NCI-H1105 treated with DMSO at 0.1 percent for 48 hours (cell line): ENCODE measurements around the gene RAB30.
"Not testable (repeated sequence)": the region's sequence is repeated elsewhere in the genome, so short reads cannot be mapped to it uniquely, and the experiment has no call there.

ENCODE experiments used
- DNase-seq: peaks from one replicate; lab custom pipeline; 2025; lab: John Stamatoyannopoulos, UW

Gene RAB30

DNA sequence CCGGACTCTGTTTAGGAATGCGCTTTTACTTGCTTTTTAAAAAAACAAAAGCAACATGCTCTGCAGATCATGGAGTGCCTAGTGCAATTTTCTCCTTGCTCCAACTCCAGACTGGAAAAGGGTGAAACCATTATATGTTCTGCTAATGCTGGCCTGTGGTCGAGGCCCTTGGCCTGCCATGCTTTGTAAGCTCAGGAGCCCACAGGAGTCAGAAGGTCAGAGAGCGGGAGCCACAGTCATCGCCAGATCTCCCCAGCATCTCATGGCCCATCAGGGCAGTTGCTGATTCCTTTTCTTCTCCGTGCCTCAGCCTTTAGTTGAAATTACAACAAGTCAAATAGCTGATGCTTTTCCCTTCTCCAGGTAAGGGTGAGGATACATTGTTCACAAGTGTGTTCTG, 89.8 kb downstream of the RAB30 start:
- DNase-seq: no peak

DNA sequence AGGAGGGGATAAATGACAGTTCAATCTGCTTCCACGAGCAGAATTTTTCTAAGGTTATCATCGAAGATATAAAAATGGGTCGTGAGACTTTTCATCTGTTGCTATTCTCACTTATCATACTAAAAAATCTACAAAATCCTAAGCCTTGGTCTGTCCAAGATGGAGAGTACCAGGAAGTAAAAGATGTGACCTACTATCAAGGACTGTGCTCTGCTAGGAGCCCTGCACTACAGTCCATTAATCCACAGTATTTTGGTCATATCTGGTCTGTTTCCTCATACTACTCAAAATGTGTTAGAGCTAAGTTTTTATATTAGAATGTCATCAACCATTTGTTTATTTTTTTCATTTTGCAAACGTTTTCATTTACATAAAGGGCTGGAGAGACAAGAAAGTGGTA, 90.8 kb downstream of the RAB30 start:
- DNase-seq: no peak

DNA sequence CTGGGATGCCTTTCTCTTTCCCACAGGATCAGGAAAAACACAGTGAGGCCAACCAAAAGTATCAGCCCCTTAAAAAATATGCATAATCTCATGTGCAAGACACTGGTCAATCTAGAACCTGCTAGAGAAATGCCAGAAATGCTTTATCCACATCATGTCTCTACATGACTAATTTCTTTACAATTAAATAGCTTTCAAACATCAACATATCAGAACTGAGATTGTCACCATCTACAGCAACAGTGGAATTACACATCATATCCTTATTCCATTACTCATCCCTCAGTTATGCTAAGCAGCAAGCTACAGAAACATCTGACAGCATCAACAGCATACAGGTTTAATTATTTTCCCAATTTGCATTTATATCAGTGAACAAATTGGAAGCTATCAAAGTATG, 91.4 kb downstream of the RAB30 start:
- no peak for DNase-seq

DNA sequence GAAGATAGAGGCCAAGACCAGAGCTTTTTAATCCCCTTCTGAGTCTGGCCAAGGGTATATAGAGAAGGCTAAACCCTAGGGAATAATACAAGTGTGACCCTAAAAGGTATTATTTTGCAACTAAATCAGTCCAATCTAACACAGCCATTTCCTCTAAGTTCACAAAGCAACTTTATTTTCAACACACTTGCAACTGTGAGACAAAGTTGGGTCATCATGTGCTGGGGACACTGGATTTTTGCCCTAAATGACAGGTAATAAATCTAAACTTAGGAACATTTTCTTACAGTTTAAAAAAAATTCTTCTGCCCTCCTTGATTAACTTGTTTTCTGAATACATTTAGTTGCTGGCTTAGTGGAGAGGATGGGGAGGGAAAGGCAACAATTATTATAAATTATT, 91.9 kb downstream of the RAB30 start:
- no peak for DNase-seq

DNA sequence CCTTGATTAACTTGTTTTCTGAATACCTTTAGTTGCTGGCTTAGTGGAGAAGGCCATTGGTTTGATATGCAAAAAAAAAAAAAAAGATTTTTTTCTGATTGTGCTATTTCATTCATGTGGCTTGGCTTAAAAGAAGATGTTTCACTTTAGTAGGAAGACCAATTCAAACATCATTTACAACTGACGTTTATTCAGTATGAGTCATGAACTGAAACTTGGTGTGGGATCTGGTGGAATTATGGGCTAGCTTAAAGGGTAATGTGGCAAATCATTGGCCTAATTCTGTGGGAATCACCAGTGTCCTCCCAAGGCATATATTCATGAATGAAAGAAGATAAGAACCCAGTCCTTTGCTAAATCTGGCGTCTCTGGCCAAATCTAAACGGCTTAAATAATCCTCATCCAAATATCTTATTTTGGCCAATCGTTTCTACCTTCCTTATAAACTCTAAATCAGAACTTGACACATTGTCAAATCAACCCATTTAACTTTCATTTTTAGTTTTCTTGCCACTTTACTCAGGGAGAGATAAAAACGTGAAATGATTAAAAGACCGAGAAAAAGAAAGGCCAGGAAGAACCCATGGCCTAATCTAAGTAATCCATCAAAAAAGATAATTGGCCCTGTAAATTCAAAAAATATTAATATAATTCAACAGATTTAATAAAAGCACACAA, 93.1 kb downstream of the RAB30 start:
- DNase-seq: no peak

DNA sequence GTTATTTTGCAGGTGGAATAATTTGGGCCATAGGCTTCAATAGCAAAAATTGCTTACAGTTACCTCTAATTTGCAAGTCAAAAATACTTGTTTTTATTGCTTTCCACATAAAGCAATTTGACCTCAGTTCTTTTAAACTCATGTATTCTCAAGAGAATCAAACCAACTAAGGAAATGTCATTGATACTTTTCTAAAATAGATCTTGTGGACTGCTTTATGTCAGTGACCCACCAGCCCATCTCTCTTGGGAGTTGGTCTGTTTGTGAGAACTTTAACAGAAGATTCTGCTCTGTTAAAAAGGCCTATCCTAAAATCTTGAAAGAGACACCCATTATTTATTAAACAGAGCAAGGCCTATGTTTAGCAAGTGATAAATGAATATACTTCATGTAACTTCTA, 94.9 kb downstream of the RAB30 start:
- no peak for DNase-seq

DNA sequence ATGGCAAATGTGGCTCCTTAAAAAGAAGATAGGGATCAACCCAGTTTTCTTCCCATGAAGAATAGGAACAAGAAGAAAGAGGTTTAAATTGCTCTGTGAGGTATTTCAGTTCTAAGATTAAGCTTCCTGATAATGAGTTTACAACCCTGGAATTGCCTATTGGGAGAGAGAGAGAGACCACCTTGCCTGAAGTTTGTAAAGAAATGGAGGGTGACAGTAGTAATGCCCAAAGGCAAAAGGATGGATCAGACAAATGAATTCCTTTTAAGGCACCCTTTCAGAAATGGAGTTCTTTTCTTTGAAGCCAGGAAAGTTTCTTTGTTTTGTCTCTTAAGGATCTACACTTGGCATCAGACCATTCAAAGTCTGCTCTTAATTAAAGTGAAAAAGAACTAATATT, 95.8 kb downstream of the RAB30 start:
- DNase-seq: no peak

DNA sequence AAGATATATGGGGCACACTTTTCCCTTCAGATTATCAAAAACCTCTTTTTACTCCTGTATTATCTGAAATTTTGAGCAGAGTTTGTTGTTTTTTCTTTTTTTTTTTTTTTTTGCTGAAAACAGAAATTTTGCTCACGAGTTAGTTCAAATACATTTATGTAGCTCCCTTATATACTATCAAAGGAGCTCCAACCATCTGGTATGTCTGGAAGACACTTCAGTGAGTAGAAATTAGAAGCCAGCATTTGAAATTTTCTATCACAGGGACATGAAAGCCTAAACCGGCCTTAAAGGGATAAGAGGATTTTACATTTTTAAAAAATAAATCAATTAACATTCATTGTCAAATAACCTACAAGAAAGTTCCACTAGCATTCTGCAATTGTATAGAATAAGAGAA, 96.8 kb downstream of the RAB30 start:
- no peak for DNase-seq

DNA sequence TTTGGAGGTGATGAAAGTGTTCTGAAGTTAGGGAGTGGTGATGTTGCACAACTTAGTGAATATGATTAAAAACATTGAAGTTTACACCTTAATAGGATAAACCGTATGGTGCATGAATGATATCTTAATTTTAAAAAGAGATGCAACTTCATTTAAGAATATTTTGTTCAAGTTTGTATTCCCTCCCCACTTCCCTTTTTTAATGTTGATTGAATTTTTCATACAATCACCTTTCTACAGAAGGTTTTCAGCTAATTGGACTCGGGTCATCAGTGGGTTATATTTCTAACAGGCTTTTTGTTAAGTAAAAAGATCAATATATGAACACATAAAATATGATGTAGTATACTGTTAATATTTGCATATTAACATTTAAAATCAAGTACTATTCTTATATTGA, 97.6 kb downstream of the RAB30 start:
- no peak for DNase-seq

DNA sequence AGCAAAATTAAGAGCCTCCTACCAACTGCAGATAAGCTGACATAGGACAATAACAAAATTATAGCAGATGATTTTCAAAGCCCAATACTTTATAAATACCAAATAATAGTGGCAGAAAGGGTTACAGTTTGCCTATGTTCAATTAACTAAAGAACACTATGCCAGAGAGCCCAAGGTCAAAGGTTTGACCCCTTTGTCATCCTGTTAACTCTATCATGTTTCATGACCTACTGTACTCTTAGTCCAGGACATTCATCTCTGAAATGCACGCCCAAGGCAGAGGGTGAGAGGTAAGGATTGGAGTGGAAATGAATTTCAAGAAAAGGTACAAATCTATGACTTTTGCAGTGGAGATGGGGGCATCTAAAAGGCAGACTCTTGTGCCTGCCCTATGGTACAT, 99.6 kb downstream of the RAB30 start:
- no peak for DNase-seq

DNA sequence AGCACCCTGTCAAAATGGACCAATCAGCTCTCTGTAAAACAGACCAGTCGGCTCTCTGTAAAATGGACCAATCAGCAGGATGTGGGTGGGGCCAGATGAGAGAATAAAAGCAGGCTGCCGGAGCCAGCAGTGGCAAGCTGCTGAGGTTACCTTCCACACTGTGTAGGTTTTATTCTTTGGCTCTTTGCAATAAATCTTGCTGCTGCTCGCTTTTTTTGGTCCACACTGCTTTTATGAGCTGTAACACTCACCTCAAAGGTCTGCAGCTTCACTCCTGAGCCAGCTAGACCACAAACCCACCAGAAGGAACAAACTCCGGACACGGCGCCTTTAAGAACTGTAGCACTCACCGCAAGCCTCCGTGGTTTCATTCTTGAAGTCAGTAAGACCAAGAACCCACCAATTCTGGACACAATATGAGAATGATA, 100.2 kb downstream of the RAB30 start:
- DNase-seq: not testable (repeated sequence)

DNA sequence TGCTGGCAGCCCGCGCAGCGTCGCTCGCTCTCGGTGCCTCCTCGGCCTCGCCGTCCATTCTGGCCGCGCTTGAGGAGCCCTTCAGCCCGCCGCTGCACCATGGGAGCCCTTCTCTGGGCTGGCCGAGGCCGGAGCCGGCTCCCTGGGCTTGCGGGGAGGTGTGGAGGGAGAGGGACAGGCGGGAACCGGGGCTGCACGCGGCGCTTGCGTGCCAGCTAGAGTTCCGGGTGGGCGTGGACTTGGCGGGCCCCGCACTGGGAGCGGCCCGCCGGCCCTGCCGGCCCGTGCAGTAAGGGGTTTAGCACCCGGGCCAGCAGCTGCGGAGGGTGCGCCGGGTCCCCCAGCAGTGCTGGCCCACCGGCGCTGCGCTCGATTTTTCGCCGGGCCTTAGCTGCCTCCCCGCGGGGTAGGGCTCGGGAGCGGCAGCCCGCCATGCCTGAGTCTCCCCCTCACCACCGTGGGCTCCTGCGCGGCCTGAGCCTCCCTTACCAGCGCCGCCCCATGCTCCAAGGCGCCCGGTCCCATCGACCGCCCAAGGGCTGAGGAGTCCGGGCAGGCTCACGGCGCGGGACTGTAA, 101.1 kb downstream of the RAB30 start:
- DNase-seq: not testable (repeated sequence)

DNA sequence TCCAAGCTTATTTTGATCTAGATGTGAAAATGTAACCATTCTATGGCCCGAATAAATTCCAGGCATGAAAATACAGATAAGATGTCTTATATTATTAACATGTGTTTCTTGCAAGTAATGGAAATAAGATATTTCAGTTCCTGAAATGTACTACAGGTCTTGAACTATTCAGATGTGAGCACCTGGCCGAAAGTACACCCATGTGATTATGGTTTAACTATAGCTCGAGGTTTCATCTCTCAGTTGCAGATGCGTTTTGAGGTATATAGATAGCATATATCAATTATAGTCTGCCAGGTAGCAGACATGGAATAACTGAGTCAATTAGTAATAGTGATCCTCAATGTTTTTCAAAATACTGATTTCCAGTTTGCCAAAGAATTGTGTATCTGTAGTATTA, 101.9 kb downstream of the RAB30 start:
- no peak for DNase-seq

DNA sequence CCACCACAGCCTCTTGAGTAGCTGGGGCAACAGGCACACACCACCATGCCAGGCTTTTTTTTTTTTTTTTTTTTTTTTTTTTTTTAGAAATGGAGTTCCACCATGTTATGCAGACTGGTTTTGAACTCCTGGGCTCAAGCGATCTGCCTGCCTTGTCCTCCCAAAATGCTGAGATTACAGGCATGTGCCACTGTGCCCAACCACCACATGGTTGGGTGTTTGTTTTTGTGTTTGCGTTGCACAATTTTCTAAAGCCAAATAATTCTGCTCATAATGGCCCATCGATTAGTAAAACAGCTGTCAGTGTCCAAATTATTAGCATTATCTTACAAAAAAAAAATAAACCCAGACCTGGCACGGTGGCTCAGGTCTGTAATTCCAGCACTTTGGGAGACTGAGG, 104.3 kb downstream of the RAB30 start:
- DNase-seq: no peak

DNA sequence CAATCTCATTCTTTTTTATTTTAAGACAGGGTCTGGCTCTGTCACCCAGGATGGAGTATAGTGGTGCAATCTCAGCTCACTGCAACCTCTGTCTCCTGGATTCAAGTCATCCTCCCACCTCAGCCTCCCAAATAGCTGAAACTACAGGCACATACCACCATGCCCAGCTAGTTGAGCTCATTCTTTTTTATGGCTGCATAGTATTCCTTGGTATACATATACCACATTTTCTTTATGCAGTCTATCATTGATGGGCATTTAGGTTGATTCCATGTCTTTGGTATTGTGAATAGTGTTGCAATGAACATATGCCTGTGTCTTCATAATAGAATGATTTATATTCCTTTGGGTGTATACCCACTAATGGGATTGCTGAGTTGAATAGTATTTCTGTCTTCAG, 109.7 kb downstream of the RAB30 start:
- DNase-seq: not testable (repeated sequence)

DNA sequence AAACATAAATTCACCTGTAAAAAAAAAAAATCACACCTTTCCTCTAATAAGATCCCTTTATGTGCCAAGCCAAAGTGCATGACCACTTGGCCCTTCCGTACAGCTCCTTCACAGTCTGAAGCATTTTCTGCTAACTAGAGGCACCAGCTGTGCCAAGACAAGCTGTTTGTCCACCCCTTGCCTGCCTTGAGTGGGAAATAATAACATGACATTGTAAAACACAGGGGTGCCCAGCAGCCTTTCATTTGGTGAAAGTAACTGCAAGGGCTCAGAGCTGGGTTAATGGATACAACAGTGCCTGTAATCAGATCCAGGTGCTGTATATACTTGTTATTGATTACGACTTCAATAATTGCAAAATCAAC, 110.9 kb downstream of the RAB30 start:
- DNase-seq: no peak

DNA sequence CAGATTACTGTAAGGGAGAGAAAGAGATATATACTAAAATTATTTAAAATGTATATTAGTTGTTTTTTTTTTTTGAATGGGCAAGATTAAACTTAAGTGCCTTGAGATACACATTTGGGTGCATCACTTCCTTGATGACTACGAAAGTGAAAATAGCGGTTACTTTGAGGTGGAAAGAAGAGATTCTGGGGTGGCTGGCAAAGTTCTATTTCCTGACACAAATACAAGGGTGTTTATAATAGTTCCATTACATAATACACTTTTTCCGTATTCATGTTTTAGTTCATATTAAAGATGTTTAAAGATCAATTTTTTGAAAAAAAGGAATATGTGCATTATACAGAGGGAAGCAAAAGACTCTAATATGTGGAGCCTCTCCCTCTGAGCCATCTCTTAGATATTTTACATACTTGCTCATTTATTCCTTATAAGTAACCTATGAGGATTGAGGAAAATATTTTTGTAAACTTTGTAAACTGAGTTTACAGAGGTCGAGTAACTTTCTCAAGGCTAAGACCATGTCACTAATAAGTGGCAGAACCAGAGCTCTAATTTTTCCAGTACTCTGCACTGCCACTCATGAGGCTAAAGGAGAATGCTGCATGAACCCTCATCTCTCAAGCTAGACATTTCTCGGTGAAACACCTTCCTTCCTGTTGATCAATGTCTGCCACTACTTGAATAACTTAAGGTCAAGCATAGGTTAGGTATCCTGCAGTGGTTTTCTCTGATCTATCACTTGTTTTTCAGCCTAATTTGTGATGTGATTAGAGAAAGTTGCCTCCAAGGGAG, 111.5 kb downstream of the RAB30 start:
- DNase-seq: no peak

DNA sequence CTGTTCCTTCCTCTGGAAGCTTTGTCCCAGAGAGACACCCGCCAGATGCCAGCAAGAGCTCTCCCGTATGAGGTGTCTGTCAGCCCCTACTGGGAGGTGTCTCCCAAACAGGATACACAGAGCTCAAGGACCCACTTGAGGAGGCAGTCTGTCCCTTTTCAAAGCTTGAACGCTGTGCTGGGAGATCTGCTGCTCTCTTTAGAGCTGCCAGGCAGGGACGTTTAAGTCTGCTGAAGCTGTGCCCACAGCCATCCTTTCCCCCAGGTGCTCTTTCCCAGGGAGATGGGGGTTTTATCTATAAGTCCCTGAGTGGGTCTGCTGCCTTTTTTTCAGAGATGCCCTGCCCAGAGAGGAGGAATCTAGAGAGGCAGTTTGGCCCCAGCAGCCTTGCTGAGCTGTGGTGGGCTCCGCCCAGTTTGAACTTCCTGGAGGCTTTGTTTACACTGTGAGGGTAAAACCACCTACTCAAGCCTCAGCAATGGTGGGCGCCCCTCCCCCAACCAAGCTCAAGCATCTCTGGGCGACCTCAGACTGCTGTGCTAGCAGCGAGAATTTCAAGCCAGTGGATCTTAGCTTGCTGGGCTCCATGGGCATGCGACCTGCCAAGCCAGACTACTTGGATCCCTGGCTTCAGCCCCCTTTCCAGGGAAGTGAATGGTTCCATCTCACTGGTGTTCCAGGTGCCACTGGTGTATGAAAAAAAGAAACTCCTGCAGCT, 115.8 kb downstream of the RAB30 start:
- peak; percentile 25 for DNase-seq

DNA sequence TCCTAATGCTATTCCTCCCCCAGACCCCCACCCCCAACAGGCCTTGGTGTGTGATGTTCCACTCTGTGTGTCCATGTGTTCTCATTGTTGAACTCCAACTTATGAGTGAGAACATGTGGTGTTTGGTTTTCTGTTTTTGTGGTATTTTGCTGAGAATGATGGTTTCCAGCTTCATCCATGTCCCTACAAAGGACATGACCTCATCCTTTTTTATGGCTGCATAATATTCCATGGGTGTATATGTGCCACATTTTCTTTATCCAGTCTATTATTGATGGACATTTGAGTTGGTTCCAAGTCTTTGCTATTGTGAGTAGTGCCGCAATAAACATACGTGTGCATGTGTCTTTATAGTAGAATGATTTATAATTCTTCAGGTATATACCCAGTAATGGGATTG, 121.2 kb downstream of the RAB30 start:
- DNase-seq: not testable (repeated sequence)

DNA sequence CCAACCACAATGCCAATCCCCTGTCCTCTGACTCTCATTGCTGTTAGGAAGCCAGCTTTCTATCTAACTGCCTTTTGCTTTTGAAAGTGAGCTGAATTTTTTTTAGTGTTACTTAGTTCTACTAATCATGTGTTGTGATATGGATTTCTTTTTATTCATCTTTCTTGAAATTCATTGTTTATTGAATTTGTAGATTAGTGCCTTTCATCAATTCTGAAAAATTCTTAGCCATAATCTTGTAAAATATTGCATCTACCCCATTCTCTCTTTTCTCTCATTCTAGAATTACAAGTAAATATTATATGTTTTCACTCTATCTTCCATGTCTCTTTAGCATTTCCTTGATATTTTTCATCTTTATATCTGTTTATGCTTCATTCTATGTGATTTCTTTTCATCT, 122.3 kb downstream of the RAB30 start:
- DNase-seq: no peak

DNA sequence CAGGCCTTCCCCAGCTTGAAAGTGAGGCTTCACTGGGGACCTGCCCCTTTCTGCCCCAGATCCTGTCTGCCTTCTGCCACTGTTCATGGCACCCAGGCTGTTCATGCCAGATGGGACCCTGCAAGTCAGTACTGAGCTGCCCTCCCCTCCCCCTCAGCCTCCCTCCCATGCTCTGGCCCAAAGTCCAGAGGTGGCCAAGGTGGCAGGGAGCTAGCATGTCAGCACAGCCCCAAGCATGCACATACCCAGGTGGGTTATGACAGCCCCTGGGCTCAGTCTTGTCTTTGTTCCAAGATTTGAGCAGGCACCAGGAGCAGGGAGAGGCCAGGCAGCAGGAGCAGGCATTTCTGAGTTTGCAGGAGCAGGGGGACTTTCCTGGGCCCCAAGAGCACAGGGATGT, 126.0 kb downstream of the RAB30 start:
- DNase-seq: no peak

DNA sequence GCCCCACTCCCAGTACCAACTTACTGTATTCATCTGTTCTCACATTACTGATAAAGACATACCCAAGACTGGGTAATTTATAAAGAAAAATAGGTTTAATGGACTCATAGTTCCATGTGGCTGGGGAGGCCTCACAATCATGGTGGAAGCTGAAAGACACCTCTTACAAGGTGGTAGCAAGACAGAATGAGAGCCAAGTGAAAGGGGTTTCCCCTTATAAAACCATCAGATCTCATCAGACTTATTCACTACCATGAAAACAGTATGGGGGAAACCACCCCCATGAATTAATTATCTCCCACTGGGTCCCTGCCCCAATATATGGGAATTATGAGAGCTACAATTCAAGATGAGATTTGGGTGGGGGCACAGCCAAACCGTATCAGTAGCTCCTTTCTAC, 126.7 kb downstream of the RAB30 start:
- DNase-seq: not testable (repeated sequence)

DNA sequence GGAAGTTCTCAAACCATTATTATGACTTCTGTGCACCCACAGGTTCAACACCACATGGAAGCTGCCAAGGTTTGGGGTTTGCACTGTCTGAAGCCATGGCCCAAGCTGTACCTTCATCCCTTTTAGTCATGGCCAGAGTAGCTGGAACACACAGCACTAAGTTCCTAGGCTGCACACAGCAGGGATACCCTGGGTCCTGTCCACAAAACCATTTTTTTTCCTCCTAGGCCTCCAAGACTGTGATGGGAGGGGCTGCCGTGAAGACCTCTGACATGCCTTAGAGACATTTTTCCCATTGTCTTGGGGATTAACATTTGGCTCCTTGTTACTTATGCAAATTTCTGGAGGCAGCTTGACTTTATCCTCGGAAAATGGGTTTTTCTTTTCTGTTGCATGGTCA, 127.5 kb downstream of the RAB30 start:
- no peak for DNase-seq
